GM21367 (cell line): ENCODE measurements around the gene ST8SIA1.

Source experiments
- ATAC-seq: cut with Tn5 transposase; IDR thresholded peaks from one replicate; pipeline ENCODE4 v1.9.1; 2021; ENCODE audit not compliant: unreplicated experiment

ST8SIA1 gene

GRCh38 chr12:22284871-22285270 lies 49.6 kb downstream of the ST8SIA1 start:
- no peak for ATAC-seq

- no peak for ATAC-seq
These were observed 51.0 kb downstream of the ST8SIA1 start for GRCh38 chr12:22283508-22283907.

GRCh38 chr12:22283006-22283506 lies 51.5 kb downstream of the ST8SIA1 start:
- ATAC-seq = no peak

GRCh38 chr12:22282283-22282682 lies 52.2 kb downstream of the ST8SIA1 start:
- ATAC-seq = no peak

- no peak for ATAC-seq
These were observed 57.6 kb downstream of the ST8SIA1 start for GRCh38 chr12:22276867-22277266.

- ATAC-seq = no peak
These were observed 58.2 kb downstream of the ST8SIA1 start for GRCh38 chr12:22276313-22276712.

GRCh38 chr12:22275843-22276242 lies 58.7 kb downstream of the ST8SIA1 start:
- no peak for ATAC-seq

GRCh38 chr12:22272335-22273151 lies 62.0 kb downstream of the ST8SIA1 start:
- no peak for ATAC-seq

- ATAC-seq = no peak
These were observed 63.5 kb downstream of the ST8SIA1 start for GRCh38 chr12:22271023-22271422.

GRCh38 chr12:22268973-22269372 lies 65.5 kb downstream of the ST8SIA1 start:
- no peak for ATAC-seq

- no peak for ATAC-seq
These were observed 66.1 kb downstream of the ST8SIA1 start for GRCh38 chr12:22268406-22268805.

- ATAC-seq = no peak
These were observed 68.4 kb downstream of the ST8SIA1 start for GRCh38 chr12:22266101-22266500.

GRCh38 chr12:22264380-22264779 lies 70.1 kb downstream of the ST8SIA1 start:
- ATAC-seq = no peak

- no peak for ATAC-seq
These were observed 72.2 kb downstream of the ST8SIA1 start for GRCh38 chr12:22262309-22262708.

GRCh38 chr12:22257100-22257499 lies 77.4 kb downstream of the ST8SIA1 start:
- ATAC-seq = no peak

GRCh38 chr12:22256605-22257004 lies 77.9 kb downstream of the ST8SIA1 start:
- ATAC-seq = no peak

- no peak for ATAC-seq
These were observed 78.5 kb downstream of the ST8SIA1 start for GRCh38 chr12:22256041-22256441.

GRCh38 chr12:22255097-22255496 lies 79.4 kb downstream of the ST8SIA1 start:
- ATAC-seq = no peak

- no peak for ATAC-seq
These were observed 80.0 kb downstream of the ST8SIA1 start for GRCh38 chr12:22254478-22254877.

GRCh38 chr12:22252057-22252456 lies 82.5 kb downstream of the ST8SIA1 start:
- no peak for ATAC-seq

GRCh38 chr12:22250762-22251161 lies 83.7 kb downstream of the ST8SIA1 start:
- no peak for ATAC-seq

- ATAC-seq = no peak
These were observed 85.9 kb downstream of the ST8SIA1 start for GRCh38 chr12:22248571-22249115.
